ENCODE data around the gene ATP6V1F.

GRCh38 chr7:128826916-128827247 is 35.8 kb upstream of the ATP6V1F start:
- no peak for TF ChIP-seq POLR2AphosphoS5 (IDR thresholded peaks at IDR 0.05; ENCODE audit: low read depth, low read length)
- TF ChIP-seq POLR2A (IDR thresholded peaks at IDR 0.05; ENCODE audit: low read depth, low read length) = no peak
- TF ChIP-seq TAF1 (IDR thresholded peaks at IDR 0.05; ENCODE audit: borderline replicate concordance, low read depth, low read length) = no peak

Data from GM12892 (cell line).